Panc1 (cell line): ENCODE measurements around the gene PRELID3B. TPM values are rescaled to one million over a fixed set of nuclear protein-coding genes. Genes with fewer than 3 reads are reported as not detected.

Source experiments
- ATAC-seq: fragments of 200-7000 bp; cut with Tn5 transposase; 2 replicates; pipeline ENCODE4 v1.9.1; 2020; ENCODE audit warnings: mild to moderate bottlenecking, moderate library complexity
- BruUV-seq: library from RNA; stranded (reverse); fragments of 400-500 nt; replicated peaks from 2 replicates; lab custom pipeline; 2021; lab: Mats Ljungman, UMichigan
- CTCF ChIA-PET: fragments of 300-600 bp; sonication (Branson Sonifier 250); formaldehyde crosslinking; loops from one replicate; lab custom pipeline; 2022; ENCODE audit warnings: antibody characterized with exemption; lab: Charles Lee
- POLR2A ChIA-PET: fragments of 300-600 bp; sonication (Branson Sonifier 250); formaldehyde crosslinking; loops from one replicate; lab custom pipeline; 2022; ENCODE audit warnings: antibody characterized with exemption; lab: Charles Lee
- DNase-seq: peaks from one replicate; pipeline ENCODE4 v3.0.0-alpha.2; 2010; ENCODE audit warnings: low read depth, low spot score
- H3K27ac ChIP-seq: 2 replicates; pipeline ENCODE4 v1.5.1; 2011; ENCODE audit warnings: mild to moderate bottlenecking, low read length, inconsistent platforms
- H3K27me3 ChIP-seq: fragments of 200-500 bp; sonication (Bioruptor generic); 2 replicates; pipeline ENCODE4 v1.6.0; 2014; ENCODE audit warnings: low read length, inconsistent platforms; ENCODE audit not compliant: control insufficient read depth, insufficient read depth
- H3K36me3 ChIP-seq: fragments of 200-500 bp; sonication (Bioruptor generic); 2 replicates; pipeline ENCODE4 v1.5.1; 2014; ENCODE audit warnings: inconsistent platforms, mild to moderate bottlenecking, low read length, moderate library complexity; ENCODE audit not compliant: control insufficient read depth, insufficient read depth
- H3K4me1 ChIP-seq: 2 replicates; pipeline ENCODE4 v1.5.1; 2011; ENCODE audit warnings: inconsistent platforms, mild to moderate bottlenecking, low read length, moderate library complexity; ENCODE audit not compliant: control insufficient read depth, insufficient read depth
- H3K4me3 ChIP-seq, 2 experiments: 2 replicates each; pipeline ENCODE4 v1.5.1; 2011 to 2012; ENCODE audit warnings: low read depth in 2 of 2, low read length in 2 of 2, mild to moderate bottlenecking in 2 of 2, inconsistent platforms in 1 of 2, moderate library complexity in 1 of 2
- H3K9me3 ChIP-seq: fragments of 200-500 bp; sonication (Bioruptor generic); 2 replicates; pipeline ENCODE4 v1.5.1; 2014; ENCODE audit warnings: low read depth, mild to moderate bottlenecking, inconsistent platforms, low read length, moderate library complexity; ENCODE audit not compliant: control insufficient read depth, insufficient read depth
- CTCF ChIP-seq: fragments of 450-650 bp; IDR thresholded peaks from 2 replicates; pipeline ENCODE4 v1.5.1; 2017; ENCODE audit warnings: mild to moderate bottlenecking
- POLR2AphosphoS5 ChIP-seq: IDR thresholded peaks from 2 replicates; pipeline ENCODE4 v1.6.1; 2012; ENCODE audit warnings: mild to moderate bottlenecking, low read depth, low read length, moderate library complexity
- REST ChIP-seq, 2 experiments: IDR thresholded peaks; 2 replicates each; pipeline ENCODE4 v1.6.1; 2011 to 2012; ENCODE audit warnings: low read depth in 2 of 2, control low read depth in 1 of 2, low read length in 1 of 2, mild to moderate bottlenecking in 1 of 2, moderate library complexity in 1 of 2; ENCODE audit not compliant: insufficient read depth in 1 of 2
- SIN3A ChIP-seq: IDR thresholded peaks from 2 replicates; pipeline ENCODE4 v1.6.1; 2012; ENCODE audit warnings: low read depth, mild to moderate bottlenecking, low read length, moderate library complexity, borderline replicate concordance; ENCODE audit not compliant: insufficient read depth
- TCF7L2 ChIP-seq: IDR thresholded peaks from 2 replicates; pipeline ENCODE4 v1.6.1; 2011; ENCODE audit warnings: mild to moderate bottlenecking, low read depth, low read length, inconsistent platforms
- in situ Hi-C: cut with HindIII; loops from 2 replicates; pipeline ENCODE4 v1.10.0; 2016; ENCODE audit warnings: low sequenced_read_pairs, low pct_unique_long_range_greater_than_20kb
- intact Hi-C: fragments of 100-400 bp; cut with micrococcal nuclease; formaldehyde crosslinking; loops from one replicate; pipeline ENCODE4 v1.10.0; 2022; ENCODE audit not compliant: unreplicated experiment
- total RNA-seq: library from RNA; stranded (reverse); gene quantifications from one replicate; pipeline ENCODE4 v1.2.1, GENCODE V29; 2021; ENCODE audit not compliant: unreplicated experiment

Gene PRELID3B
- total RNA-seq, 1 experiment from 2014 or later, result 131 TPM

GRCh38 chr20:59025086-59025485 lies 17.5 kb downstream of the PRELID3B start:
- Histone ChIP-seq H3K4me3 (no peak overlapping the region), H3K27me3 (no peaks in the 10 kb centered on the region), H3K9me3 (no peaks in the 10 kb centered on the region), H3K27ac (no peak overlapping the region), H3K36me3 (peaks cover 48% of the 10 kb centered on the region), H3K4me1 (peaks cover 18% of the 10 kb centered on the region)
- intact Hi-C loops (no loop called here), in situ Hi-C loops (no loop called here)
- BruUV-seq, result no TSS peak
- no peak for ATAC-seq
- ChIA-PET CTCF (no interaction called here), POLR2A (interaction anchor here (0.6 kb wide), 1 partner anchor 70 kb away, joined by 6 read pairs; no protein-coding TSS in a partner anchor)
- TF ChIP-seq SIN3A, result no peak
- TF ChIP-seq REST (IDR thresholded peaks at IDR 0.05; ENCODE audit: insufficient read depth in 1 of 2, low read depth in 2 of 2, low read length in 1 of 2), result no peak
- TF ChIP-seq TCF7L2, result no peak
- TF ChIP-seq CTCF, result no peak
- no peak for TF ChIP-seq POLR2AphosphoS5
- DNase-seq, result no peak

- intact Hi-C loops, result no loop called here
- Histone ChIP-seq H3K36me3 (peaks cover 39% of the 10 kb centered on the region), H3K4me3 (no peak overlapping the region), H3K9me3 (no peaks in the 10 kb centered on the region), H3K4me1 (peaks cover 8% of the 10 kb centered on the region), H3K27ac (no peak overlapping the region), H3K27me3 (no peaks in the 10 kb centered on the region)
- in situ Hi-C loops, result no loop called here
- ChIA-PET CTCF (no interaction called here), POLR2A (no interaction called here)
- no TSS peak for BruUV-seq
- TF ChIP-seq SIN3A (no peak), TCF7L2 (no peak), REST (IDR thresholded peaks at IDR 0.05; ENCODE audit: insufficient read depth in 1 of 2, low read depth in 2 of 2, low read length in 1 of 2) (no peak), POLR2AphosphoS5 (no peak), CTCF (no peak)
- ATAC-seq (no peak), DNase-seq (no peak)
Measured at GRCh38 chr20:59024111-59024530, 18.5 kb downstream of the PRELID3B start.
